GM21526 (cell line): ENCODE data around the gene BAK1.
"Not testable (repeated sequence)": the region's sequence is repeated elsewhere in the genome, so short reads cannot be mapped to it uniquely, and the experiment has no call there.

Source experiments
- ATAC-seq: cut with Tn5 transposase; IDR thresholded peaks from one replicate; pipeline ENCODE4 v1.9.1; 2021; ENCODE audit warnings: moderate library complexity; ENCODE audit not compliant: unreplicated experiment, low FRiP score

Gene BAK1

DNA sequence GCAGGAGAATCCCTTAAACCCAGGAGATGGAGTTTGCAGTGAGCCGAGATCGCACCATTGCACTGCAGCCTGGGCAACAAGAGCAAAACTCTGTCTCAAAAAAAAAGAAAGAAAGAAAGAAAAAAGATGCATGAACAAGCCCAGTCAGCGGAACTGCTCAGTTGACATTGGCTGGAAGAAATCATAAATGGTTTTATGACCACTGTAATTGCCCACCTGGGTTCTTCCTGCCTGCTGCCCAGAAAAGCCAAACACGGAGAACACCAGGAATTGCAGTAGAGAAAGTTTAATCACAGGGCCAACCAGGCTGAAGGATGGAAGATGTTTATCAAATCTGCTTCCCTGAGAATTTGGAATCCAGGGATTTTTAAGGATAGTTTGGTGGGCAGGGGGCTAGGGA lies 22.7 kb downstream of the BAK1 start:
- ATAC-seq = no peak

DNA sequence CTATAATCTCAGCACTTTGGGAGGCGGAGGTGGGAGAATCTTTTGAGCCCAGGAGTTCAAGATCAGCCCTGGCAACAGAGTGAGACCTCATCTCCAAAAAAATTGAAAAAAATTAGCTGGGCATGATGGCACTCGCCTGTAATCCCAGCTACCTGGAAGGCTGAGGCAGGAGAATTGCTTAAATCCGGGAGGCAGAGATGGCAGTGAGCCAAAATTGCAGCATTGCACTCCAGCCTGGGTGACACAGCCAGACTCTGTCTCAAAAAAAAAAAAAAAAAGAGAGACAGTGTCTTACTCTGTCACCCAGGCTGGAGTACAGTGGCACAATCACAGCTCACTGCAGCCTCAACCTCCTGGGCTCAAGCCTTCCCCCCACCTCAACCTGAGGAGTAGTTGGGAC lies 27.2 kb downstream of the BAK1 start:
- ATAC-seq = not testable (repeated sequence)

DNA sequence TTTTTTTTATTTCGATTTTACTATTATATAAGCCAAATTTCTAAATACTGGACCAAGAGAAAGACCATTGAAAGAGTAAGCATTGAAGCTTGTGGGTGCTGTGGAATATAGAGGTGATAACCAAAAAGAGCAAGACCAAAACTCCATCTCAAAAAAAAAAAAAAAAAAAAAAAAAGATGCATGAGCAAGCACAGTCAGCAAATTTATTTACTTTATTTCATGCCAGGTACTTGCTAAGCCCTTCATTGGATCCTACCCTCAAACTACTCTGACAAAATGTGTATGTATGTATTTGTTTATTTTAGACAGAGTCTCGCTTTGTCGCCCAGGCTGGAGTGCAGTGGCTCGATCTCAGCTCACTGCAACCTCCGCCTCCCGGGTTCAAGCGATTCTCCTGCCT lies 27.8 kb downstream of the BAK1 start:
- no peak for ATAC-seq

DNA sequence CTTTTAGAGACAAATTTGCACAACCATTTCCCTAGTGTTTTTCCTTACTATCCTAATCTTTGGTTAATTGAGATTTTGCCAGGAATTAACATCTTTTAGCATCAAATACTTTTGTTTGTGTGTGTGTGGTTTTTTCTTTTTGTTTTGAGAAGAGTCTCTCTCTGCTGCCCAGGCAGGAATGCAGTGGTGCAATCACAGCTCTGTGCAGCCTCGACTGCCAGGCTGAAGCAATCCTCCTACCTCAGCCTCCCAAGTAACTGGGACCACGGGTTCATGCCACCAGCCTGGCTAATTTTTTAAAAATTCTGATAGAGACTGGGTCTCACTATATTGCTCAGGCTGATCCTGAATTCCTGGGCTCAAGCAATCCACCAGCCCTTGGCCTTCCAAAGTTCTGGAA lies 28.5 kb downstream of the BAK1 start:
- ATAC-seq = no peak

DNA sequence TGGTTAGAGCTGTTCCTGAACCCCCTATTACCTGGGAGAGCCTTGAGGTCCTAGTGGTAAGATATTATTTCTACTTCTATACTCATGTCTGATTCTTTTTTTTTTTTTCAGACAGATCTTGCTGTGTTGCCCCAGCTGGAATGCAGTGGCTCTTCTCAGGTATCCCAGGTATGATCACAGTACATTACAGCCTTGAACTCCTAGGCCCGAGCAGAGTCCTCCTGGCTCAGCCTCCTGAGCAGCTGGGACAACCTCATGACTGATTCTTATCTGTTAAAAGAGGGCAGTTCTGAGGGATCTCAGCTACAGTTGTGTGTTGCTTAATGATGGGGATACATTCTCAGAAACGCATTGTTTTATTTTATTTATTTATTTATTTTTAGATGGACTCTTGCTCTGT lies 30.2 kb downstream of the BAK1 start:
- no peak for ATAC-seq

DNA sequence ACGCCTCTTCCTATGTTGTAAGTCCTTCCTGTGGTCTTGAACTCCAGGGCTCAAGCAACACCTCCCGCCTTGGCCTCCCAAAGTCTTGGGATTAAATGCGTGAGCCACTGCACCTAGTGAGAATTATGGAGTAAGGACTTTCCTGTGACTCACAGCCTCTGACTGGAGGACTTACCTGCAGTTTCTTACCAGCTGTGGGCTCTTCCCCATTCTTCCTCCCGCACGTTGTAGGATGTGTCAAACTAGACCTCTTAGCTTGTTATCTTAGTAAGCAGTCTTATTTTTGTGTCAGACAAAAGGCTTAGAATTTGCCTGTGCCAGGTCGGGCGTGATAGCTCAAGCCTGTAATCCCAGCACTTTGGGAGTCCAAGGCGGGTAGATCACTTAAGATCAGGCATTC lies 30.9 kb downstream of the BAK1 start:
- no peak for ATAC-seq

DNA sequence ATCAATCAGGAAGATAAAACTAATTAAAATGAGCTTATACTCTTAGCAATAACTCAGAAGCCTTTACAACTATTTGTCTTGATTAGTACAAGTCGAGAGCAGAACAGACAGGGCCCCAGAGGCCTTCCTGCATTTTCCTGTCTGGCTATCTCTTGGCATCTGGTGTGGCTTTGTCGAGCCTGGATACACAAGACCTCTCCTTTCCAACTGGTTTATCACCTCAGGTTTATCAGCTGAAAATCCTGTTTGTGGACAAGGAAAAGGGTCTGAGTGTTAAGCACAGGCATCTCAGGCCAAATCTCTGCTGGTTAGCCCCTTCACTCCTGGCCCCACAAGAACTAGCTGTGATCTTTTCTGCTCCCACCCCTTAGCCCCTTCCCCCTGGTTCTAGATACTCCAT lies 32.6 kb downstream of the BAK1 start:
- ATAC-seq = no peak

DNA sequence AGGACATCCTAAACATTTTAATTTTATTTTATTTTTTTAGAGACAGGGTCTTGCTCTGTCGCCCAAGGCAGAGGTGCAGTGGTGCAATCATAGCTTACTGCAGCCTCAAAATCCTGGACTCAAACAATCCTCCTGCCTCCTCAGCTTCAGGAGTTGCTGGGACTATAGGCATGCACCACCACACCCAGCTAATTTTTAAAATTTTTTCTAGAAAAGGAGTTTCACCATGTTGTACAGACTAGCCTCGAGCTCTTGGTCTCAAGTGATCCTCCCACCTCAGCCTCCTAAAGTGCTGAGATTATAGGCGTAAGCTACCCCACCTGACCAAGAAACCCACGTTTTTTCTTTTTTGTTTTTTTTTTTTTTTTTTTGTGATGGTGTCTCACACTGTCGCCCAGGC lies 33.3 kb downstream of the BAK1 start:
- no peak for ATAC-seq

DNA sequence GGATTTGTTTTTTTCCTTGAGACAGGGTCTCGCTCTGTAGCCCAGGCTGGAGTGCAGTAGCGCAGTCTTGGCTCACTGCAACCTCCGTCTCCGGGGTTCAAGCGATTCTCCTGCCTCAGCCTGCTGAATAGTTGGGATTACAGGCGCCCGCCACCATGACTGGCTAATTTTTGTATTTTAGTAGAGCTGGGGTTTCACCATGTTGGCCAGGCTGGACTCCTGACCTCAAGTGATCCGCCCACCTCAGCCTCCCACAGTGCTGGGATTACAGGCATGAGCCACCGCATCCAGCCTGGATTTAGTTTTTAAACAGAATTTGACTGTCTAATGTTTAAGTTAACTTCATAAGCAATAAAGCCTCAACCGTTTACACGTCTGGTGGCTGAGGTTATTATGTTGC lies 34.8 kb downstream of the BAK1 start:
- ATAC-seq = not testable (repeated sequence)

DNA sequence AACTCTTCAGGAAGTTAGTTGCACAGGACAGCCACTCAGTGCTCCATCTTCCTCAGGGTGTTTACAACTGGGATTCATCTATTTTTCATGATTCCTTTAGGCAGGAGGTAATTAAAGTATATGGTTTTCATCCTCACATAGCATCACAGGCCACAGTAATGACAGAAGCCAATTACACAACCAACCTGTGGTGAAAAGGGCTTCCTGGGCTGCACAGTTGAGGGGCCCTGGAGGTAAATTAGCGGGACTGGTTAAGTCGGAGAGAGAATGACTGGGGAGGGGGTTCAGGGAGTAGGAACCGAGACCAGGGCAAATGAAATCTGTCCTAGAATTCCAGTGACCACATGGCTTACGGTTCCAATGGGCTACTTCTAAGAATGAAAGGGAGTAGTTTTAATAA lies 37.0 kb downstream of the BAK1 start:
- no peak for ATAC-seq

DNA sequence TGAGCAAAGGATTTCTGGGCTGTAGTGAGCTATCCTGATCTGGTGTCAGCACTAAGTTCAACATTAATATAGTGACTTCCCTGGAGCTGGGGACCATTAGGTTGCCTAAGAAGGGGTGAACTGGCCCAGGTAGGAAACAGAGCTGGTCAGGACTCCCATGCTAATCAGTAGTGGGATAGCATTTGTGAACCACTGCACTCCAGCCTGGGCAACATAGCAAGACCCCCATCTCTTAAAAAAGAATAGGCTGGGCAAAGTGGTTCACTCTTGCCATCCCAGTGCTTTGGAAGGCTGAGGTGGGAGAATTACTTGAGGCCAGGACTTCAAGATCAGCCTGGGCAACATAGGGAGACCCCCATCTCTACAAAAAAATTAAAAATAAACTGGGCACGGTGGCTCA lies 39.3 kb downstream of the BAK1 start:
- ATAC-seq = no peak

DNA sequence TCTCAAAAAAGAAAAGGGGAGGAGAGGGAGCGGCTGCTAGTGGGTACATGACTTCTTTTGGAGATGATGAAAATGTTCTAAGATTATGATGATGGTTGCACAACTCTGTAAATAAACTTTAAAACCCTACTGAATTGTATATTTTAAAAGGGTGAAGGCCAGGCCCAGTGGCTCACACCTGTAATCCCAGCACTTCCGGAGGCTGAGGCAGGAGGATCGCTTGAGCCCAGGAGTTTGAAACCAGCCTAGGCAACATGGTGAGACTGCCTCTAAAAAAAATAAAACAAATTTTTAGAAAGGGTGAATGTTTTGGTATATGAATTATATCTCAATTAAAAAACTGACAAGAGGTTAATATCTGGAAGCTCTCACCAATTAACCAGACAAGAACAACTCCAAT lies 45.4 kb downstream of the BAK1 start:
- ATAC-seq = no peak

DNA sequence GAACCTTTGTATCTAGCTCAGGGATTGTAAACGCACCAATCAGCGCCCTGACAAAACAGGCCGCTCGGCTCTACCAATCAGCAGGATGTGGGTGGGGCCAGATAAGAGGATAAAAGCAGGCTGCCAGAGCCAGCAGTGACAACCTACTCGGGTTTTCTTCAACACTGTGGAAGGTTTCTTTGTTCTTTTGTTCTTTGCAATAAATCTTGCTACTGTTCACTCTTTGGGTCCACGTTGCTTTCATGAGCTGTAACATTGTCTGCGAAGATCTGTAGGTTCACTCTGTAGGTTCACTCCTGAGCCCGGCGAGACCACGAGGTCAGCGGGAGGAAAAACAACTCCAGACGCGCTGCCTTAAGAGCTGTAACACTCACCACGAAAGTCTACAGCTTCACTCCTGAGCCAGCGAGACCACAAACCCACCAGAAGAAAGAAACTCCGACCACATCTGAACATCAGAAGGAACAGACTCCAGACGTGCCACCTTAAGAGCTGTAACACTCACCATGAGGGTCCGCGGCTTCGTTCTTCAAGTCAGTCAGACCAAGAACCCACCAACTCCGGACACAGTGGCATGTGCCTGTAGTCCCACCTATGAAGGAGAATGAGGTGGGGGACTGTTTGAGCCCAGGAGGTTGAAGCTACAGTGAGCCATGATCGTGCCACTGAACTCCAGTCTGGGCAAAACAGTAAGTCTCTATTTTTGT lies 46.8 kb downstream of the BAK1 start:
- ATAC-seq = not testable (repeated sequence)

DNA sequence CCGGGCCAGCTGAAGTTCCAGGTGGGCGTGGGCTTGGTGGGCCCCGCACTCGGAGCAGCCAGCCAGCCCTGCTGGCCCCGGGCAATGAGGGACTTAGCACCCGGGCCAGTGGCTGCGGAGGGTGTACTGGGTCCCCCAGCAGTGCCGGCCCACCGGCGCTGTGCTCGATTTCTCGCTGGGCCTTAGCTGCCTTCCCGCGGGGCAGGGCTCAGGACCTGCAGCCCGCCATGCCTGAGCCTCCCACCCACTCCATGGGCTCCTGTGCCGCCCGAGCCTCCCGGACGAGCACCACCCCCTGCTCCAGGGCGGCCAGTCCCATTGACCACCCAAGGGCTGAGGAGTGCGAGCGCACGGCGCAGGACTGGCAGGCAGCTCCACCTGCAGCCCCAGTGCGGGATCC lies 47.6 kb downstream of the BAK1 start:
- ATAC-seq = not testable (repeated sequence)

DNA sequence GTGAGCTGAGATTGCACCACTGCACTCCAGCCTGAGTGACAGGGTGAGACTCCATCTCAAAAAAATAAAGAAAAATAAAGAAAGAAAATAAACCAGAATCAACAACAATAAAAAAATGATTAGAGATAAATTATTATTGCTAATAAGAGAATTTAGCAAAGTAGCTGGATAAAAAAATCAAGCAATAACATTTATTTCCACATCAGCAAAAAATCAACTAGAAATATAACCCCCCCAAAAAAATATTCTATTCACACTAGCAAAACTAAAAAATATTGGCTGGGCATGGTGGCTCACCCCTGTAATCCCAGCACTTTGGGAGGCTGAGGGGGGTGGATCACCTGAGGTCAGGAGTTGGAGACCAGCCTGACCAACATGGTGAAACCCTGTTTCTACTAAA lies 49.5 kb downstream of the BAK1 start:
- not testable (repeated sequence) for ATAC-seq
